ENCODE data around the gene GAD1.

GAD1 gene

GRCh38 chr2:170846314-170846713 lies 29.6 kb downstream of the GAD1 start:
- no peak for DNase-seq (ENCODE audit: low read depth)

- no peak for DNase-seq (ENCODE audit: low read depth)
Observed at GRCh38 chr2:170847716-170848115, 31.0 kb downstream of the GAD1 start.

GRCh38 chr2:170848587-170848986 lies 31.9 kb downstream of the GAD1 start:
- no peak for DNase-seq (ENCODE audit: low read depth)

GRCh38 chr2:170850251-170850650 lies 33.6 kb downstream of the GAD1 start:
- DNase-seq (ENCODE audit: low read depth) = no peak

GRCh38 chr2:170851635-170852034 lies 34.9 kb downstream of the GAD1 start:
- DNase-seq (ENCODE audit: low read depth) = no peak

GRCh38 chr2:170856066-170856465 lies 39.4 kb downstream of the GAD1 start:
- DNase-seq (ENCODE audit: low read depth) = no peak

GRCh38 chr2:170862286-170862902 lies 45.7 kb downstream of the GAD1 start:
- no peak for DNase-seq (ENCODE audit: low read depth)

GRCh38 chr2:170863087-170863486 lies 46.4 kb downstream of the GAD1 start:
- no peak for DNase-seq (ENCODE audit: low read depth)

GRCh38 chr2:170869036-170869435 lies 52.3 kb downstream of the GAD1 start:
- no peak for DNase-seq (ENCODE audit: low read depth)

GRCh38 chr2:170869461-170869860 lies 52.8 kb downstream of the GAD1 start:
- DNase-seq (ENCODE audit: low read depth) = no peak

GRCh38 chr2:170873035-170873692 lies 56.5 kb downstream of the GAD1 start:
- peak; percentile 49 for DNase-seq (ENCODE audit: low read depth)

- DNase-seq (ENCODE audit: low read depth) = no peak
Observed at GRCh38 chr2:170878066-170878465, 61.4 kb downstream of the GAD1 start.

GRCh38 chr2:170878505-170878904 lies 61.8 kb downstream of the GAD1 start:
- no peak for DNase-seq (ENCODE audit: low read depth)

GRCh38 chr2:170881840-170882239 lies 65.2 kb downstream of the GAD1 start:
- no peak for DNase-seq (ENCODE audit: low read depth)

- no peak for DNase-seq (ENCODE audit: low read depth)
Observed at GRCh38 chr2:170882758-170883157, 66.1 kb downstream of the GAD1 start.

- no peak for DNase-seq (ENCODE audit: low read depth)
Observed at GRCh38 chr2:170883683-170884082, 67.0 kb downstream of the GAD1 start.

- no peak for DNase-seq (ENCODE audit: low read depth)
Observed at GRCh38 chr2:170885130-170885791, 68.6 kb downstream of the GAD1 start.

- DNase-seq (ENCODE audit: low read depth) = no peak
Observed at GRCh38 chr2:170886386-170886785, 69.7 kb downstream of the GAD1 start.

GRCh38 chr2:170887496-170887895 lies 70.8 kb downstream of the GAD1 start:
- no peak for DNase-seq (ENCODE audit: low read depth)

GRCh38 chr2:170887896-170888295 lies 71.2 kb downstream of the GAD1 start:
- no peak for DNase-seq (ENCODE audit: low read depth)

GRCh38 chr2:170891893-170892292 lies 75.2 kb downstream of the GAD1 start:
- DNase-seq (ENCODE audit: low read depth) = no peak

GRCh38 chr2:170892391-170892951 lies 75.8 kb downstream of the GAD1 start:
- DNase-seq (ENCODE audit: low read depth) = no peak
